ENCODE measurements around the gene ATF7IP2. TPM values are rescaled to one million over a fixed set of nuclear protein-coding genes. Genes with fewer than 3 reads are reported as not detected.

ATF7IP2 gene
- total and polyA plus RNA-seq, 4 donors, result 14.3 to 60.4 (median 30.1) TPM

- Histone ChIP-seq H3K27me3 (ENCODE audit: control insufficient read depth in 4 of 4, insufficient read depth in 4 of 4, low read length in 3 of 4) (no peaks in the 10 kb centered on the region), H3K9me3 (ENCODE audit: control insufficient read depth in 4 of 4, low read length in 3 of 4) (no peaks in the 10 kb centered on the region), H3K4me3 (ENCODE audit: low read depth in 1 of 3, low read length in 3 of 3) (no peak overlapping the region), H3K27ac (ENCODE audit: low read depth in 1 of 2, low read length in 2 of 2) (no peak overlapping the region), H3K9ac (ENCODE audit: low read depth in 1 of 2, low read length in 2 of 2) (no peak overlapping the region), H3K4me1 (ENCODE audit: control insufficient read depth in 4 of 4, insufficient read depth in 4 of 4, low read length in 3 of 4) (peaks cover 3 to 17% (median 12%) of the 10 kb centered on the region in 4 donors), H3K36me3 (ENCODE audit: control insufficient read depth in 4 of 4, insufficient read depth in 3 of 4, low read depth in 1 of 4, low read length in 3 of 4) (no peaks in the 10 kb centered on the region)
- TF ChIP-seq RAD21 (IDR thresholded peaks at IDR 0.05) (no peak), MAX (IDR thresholded peaks at IDR 0.05) (no peak), NR2F2 (IDR thresholded peaks at IDR 0.05) (no peak), HNF4A (conservative IDR thresholded peaks at IDR 0.05) (no peak), RXRA (IDR thresholded peaks at IDR 0.05) (no peak), REST (IDR thresholded peaks at IDR 0.05) (no peak), FOXA1 (IDR thresholded peaks at IDR 0.05) (no peak), YY1 (IDR thresholded peaks at IDR 0.05) (no peak), JUND (IDR thresholded peaks at IDR 0.05) (no peak)
- DNase-seq (ENCODE audit: low spot score), result no peak
- WGBS, result 68% methylated on average over 4 of the region's 4 CpGs
These were observed 15.7 kb upstream of the ATF7IP2 start for GRCh38 chr16:10370096-10370726.

- WGBS, result 94% methylated on average over 2 of the region's 2 CpGs
- TF ChIP-seq GABPA (IDR thresholded peaks at IDR 0.05 in 1 of 2, conservative IDR thresholded peaks at IDR 0.05 in 1 of 2) (no peak), ATF3 (IDR thresholded peaks at IDR 0.05) (no peak), TAF1 (conservative IDR thresholded peaks at IDR 0.05) (no peak), SP1 (IDR thresholded peaks at IDR 0.05) (no peak), JUND (IDR thresholded peaks at IDR 0.05) (no peak), EGR1 (IDR thresholded peaks at IDR 0.05; ENCODE audit: low read depth in 2 of 2) (no peak), HNF4G (IDR thresholded peaks at IDR 0.05) (no peak), RAD21 (IDR thresholded peaks at IDR 0.05) (no peak), HNF4A (conservative IDR thresholded peaks at IDR 0.05) (peak; percentile 37 to 51)
These were observed 14.3 kb upstream of the ATF7IP2 start for GRCh38 chr16:10371592-10371991.

GRCh38 chr16:10373556-10373955 is 12.3 kb upstream of the ATF7IP2 start:
- no peak for DNase-seq (ENCODE audit: low spot score)
- 94% methylated on average over 1 of the region's 1 CpG for WGBS
- H3K9ac ChIP-seq (ENCODE audit: low read depth in 1 of 2, low read length in 2 of 2), result no peak overlapping the region
- no peaks in the 10 kb centered on the region for H3K27me3 ChIP-seq (ENCODE audit: control insufficient read depth in 4 of 4, insufficient read depth in 4 of 4, low read length in 3 of 4)
- H3K9me3 ChIP-seq (ENCODE audit: control insufficient read depth in 4 of 4, low read length in 3 of 4), result no peaks in the 10 kb centered on the region
- H3K36me3 ChIP-seq (ENCODE audit: control insufficient read depth in 4 of 4, insufficient read depth in 3 of 4, low read depth in 1 of 4, low read length in 3 of 4), result no peaks in the 10 kb centered on the region
- H3K4me3 ChIP-seq (ENCODE audit: low read depth in 1 of 3, low read length in 3 of 3), result no peak overlapping the region
- H3K4me1 ChIP-seq (ENCODE audit: control insufficient read depth in 4 of 4, insufficient read depth in 4 of 4, low read length in 3 of 4), result peaks cover 0 to 2% (median under 1%) of the 10 kb centered on the region in 4 donors
- H3K27ac ChIP-seq (ENCODE audit: low read depth in 1 of 2, low read length in 2 of 2), result no peak overlapping the region
- no peak for TF ChIP-seq HNF4G (IDR thresholded peaks at IDR 0.05)
- no peak for TF ChIP-seq RXRA (IDR thresholded peaks at IDR 0.05)
- no peak for TF ChIP-seq HNF4A (conservative IDR thresholded peaks at IDR 0.05)
- TF ChIP-seq YY1 (IDR thresholded peaks at IDR 0.05), result no peak
- TF ChIP-seq JUND (IDR thresholded peaks at IDR 0.05), result no peak
- no peak for TF ChIP-seq RAD21 (IDR thresholded peaks at IDR 0.05)
- TF ChIP-seq FOXA1 (IDR thresholded peaks at IDR 0.05), result no peak
- TF ChIP-seq MAX (IDR thresholded peaks at IDR 0.05), result no peak
- no peak for TF ChIP-seq ZBTB33 (IDR thresholded peaks at IDR 0.05)
- no peak for TF ChIP-seq NR2F2 (IDR thresholded peaks at IDR 0.05)
- no peak for TF ChIP-seq REST (IDR thresholded peaks at IDR 0.05)

More at GRCh38 chr16:10371592-10371991, 14.3 kb upstream of the ATF7IP2 start:
- no peak for DNase-seq (ENCODE audit: low spot score)
- Histone ChIP-seq H3K4me1 (ENCODE audit: control insufficient read depth in 4 of 4, insufficient read depth in 4 of 4, low read length in 3 of 4) (peaks cover 3 to 17% (median 11%) of the 10 kb centered on the region in 4 donors), H3K4me3 (ENCODE audit: low read depth in 1 of 3, low read length in 3 of 3) (no peak overlapping the region), H3K27ac (ENCODE audit: low read depth in 1 of 2, low read length in 2 of 2) (no peak overlapping the region), H3K9me3 (ENCODE audit: control insufficient read depth in 4 of 4, low read length in 3 of 4) (no peaks in the 10 kb centered on the region), H3K9ac (ENCODE audit: low read depth in 1 of 2, low read length in 2 of 2) (no peak overlapping the region), H3K36me3 (ENCODE audit: control insufficient read depth in 4 of 4, insufficient read depth in 3 of 4, low read depth in 1 of 4, low read length in 3 of 4) (no peaks in the 10 kb centered on the region), H3K27me3 (ENCODE audit: control insufficient read depth in 4 of 4, insufficient read depth in 4 of 4, low read length in 3 of 4) (no peaks in the 10 kb centered on the region)
